Neural progenitor cell (in vitro differentiated cells): Measurements from ENCODE around the gene FGD2. TPM values are rescaled to one million over a fixed set of nuclear protein-coding genes. Genes with fewer than 3 reads are reported as not detected.
A peak's percentile ranks its signal among the peaks of the same experiment; 100 is the strongest.

Experiments used
- DNase-seq: peaks from one replicate; pipeline ENCODE4 v3.0.0-alpha.2; 2016; ENCODE audit warnings: low spot score
- H2AFZ ChIP-seq: fragments of 200-600 bp; sonication (generic); replicated peaks from 2 replicates; pipeline ENCODE4 v1.6.1; 2016; ENCODE audit warnings: antibody characterized with exemption
- H3F3A ChIP-seq: fragments of 200-600 bp; sonication (generic); 2 replicates; pipeline ENCODE4 v1.6.1; 2016; ENCODE audit warnings: antibody characterized with exemption, low read depth
- H3K27ac ChIP-seq: fragments of 200-600 bp; sonication (generic); 2 replicates; pipeline ENCODE4 v1.5.1; 2016; ENCODE audit warnings: mild to moderate bottlenecking
- H3K27me3 ChIP-seq: fragments of 200-600 bp; sonication (generic); 2 replicates; pipeline ENCODE4 v1.6.1; 2016; ENCODE audit warnings: mild to moderate bottlenecking, moderate library complexity
- H3K36me3 ChIP-seq: fragments of 200-600 bp; sonication (generic); 2 replicates; pipeline ENCODE4 v1.5.1; 2016
- H3K4me1 ChIP-seq: fragments of 200-600 bp; sonication (generic); 2 replicates; pipeline ENCODE4 v1.6.1; 2016; ENCODE audit warnings: mixed run types
- H3K4me2 ChIP-seq: fragments of 200-600 bp; sonication (generic); 2 replicates; pipeline ENCODE4 v1.6.1; 2016
- H3K4me3 ChIP-seq: fragments of 200-600 bp; sonication (generic); 2 replicates; pipeline ENCODE4 v1.5.1; 2016
- H3K79me2 ChIP-seq: fragments of 200-600 bp; sonication (generic); 2 replicates; pipeline ENCODE4 v1.6.1; 2016; ENCODE audit warnings: low read depth
- H3K9ac ChIP-seq: fragments of 200-600 bp; sonication (generic); 2 replicates; pipeline ENCODE4 v1.6.1; 2016
- H3K9me3 ChIP-seq: fragments of 200-600 bp; sonication (generic); 2 replicates; pipeline ENCODE4 v1.5.1; 2016; ENCODE audit warnings: low read depth
- H4K20me1 ChIP-seq: fragments of 200-600 bp; sonication (generic); 2 replicates; pipeline ENCODE4 v1.6.1; 2016; ENCODE audit warnings: low read depth
- H3K27ac Mint-ChIP-seq: 3 replicates; pipeline ENCODE4 v1.8.0; 2021; ENCODE audit warnings: mixed read lengths
- H3K27me3 Mint-ChIP-seq: 2 replicates; pipeline ENCODE4 v1.8.0; 2022; ENCODE audit warnings: low read depth, mild to moderate bottlenecking, inconsistent platforms, moderate library complexity, mixed read lengths; ENCODE audit not compliant: insufficient read depth
- H3K36me3 Mint-ChIP-seq: 3 replicates; pipeline ENCODE4 v1.8.0; 2021; ENCODE audit warnings: mixed read lengths
- H3K4me1 Mint-ChIP-seq: 3 replicates; pipeline ENCODE4 v1.8.0; 2021; ENCODE audit warnings: mixed read lengths
- H3K4me3 Mint-ChIP-seq: 3 replicates; pipeline ENCODE4 v1.8.0; 2021; ENCODE audit warnings: mild to moderate bottlenecking, moderate library complexity, mixed read lengths
- H3K9me3 Mint-ChIP-seq: 3 replicates; pipeline ENCODE4 v1.8.0; 2020; ENCODE audit warnings: mixed read lengths
- CTCF ChIP-seq: fragments of 200-600 bp; sonication (generic); IDR thresholded peaks from 2 replicates; pipeline ENCODE4 v1.5.1; 2017; ENCODE audit warnings: antibody characterized with exemption, mild to moderate bottlenecking
- EZH2 ChIP-seq: fragments of 200-600 bp; sonication (generic); IDR thresholded peaks from 2 replicates; pipeline ENCODE4 v1.6.1; 2017; ENCODE audit warnings: antibody characterized with exemption, mild to moderate bottlenecking, moderate library complexity
- EZH2phosphoT487 ChIP-seq: fragments of 200-600 bp; sonication (generic); IDR thresholded peaks from 2 replicates; pipeline ENCODE4 v1.6.1; 2017; ENCODE audit warnings: antibody characterized with exemption
- total RNA-seq: library from RNA; depleted of rRNA; stranded (reverse); fragments of >200 nt; gene quantifications from 2 replicates; pipeline ENCODE4 v1.2.3, GENCODE V29; 2015; ENCODE audit warnings: low replicate concordance

FGD2 gene
- total RNA-seq, 1 donor from 2014 or later = 0.06 TPM

GRCh38 chr6:36961441-36962435, 43.7 kb upstream of the FGD2 start:
- Histone ChIP-seq H3K27me3 (no peaks in the 10 kb centered on the region), H3K4me1 (peaks cover 4% of the 10 kb centered on the region), H3K36me3 (no peaks in the 10 kb centered on the region), H2AFZ (no peak overlapping the region), H3K79me2 (no peaks in the 10 kb centered on the region), H4K20me1 (no peaks in the 10 kb centered on the region), H3K9ac (no peak overlapping the region), H3K4me2 (no peak overlapping the region), H3F3A (peaks cover 11% of the 10 kb centered on the region), H3K27ac (no peak overlapping the region), H3K4me3 (no peak overlapping the region), H3K9me3 (no peaks in the 10 kb centered on the region)
- no peak overlapping the region for H3K4me3 Mint-ChIP-seq
- no peaks in the 10 kb centered on the region for H3K9me3 Mint-ChIP-seq
- H3K27ac Mint-ChIP-seq = no peak overlapping the region
- TF ChIP-seq EZH2 (no peak), CTCF (no peak), EZH2phosphoT487 (no peak)
- peaks cover 2% of the 10 kb centered on the region for H3K36me3 Mint-ChIP-seq
- H3K4me1 Mint-ChIP-seq = peaks cover 19% of the 10 kb centered on the region
- H3K27me3 Mint-ChIP-seq = peaks cover 6% of the 10 kb centered on the region
- DNase-seq = no peak

- Histone ChIP-seq H3K79me2 (no peaks in the 10 kb centered on the region), H3K4me3 (no peak overlapping the region), H4K20me1 (no peaks in the 10 kb centered on the region), H3K9me3 (no peaks in the 10 kb centered on the region), H3K4me1 (peaks cover 4% of the 10 kb centered on the region), H3K36me3 (no peaks in the 10 kb centered on the region), H3K27ac (no peak overlapping the region), H2AFZ (peak overlapping the region; percentile 84), H3K27me3 (no peaks in the 10 kb centered on the region), H3K9ac (no peak overlapping the region), H3K4me2 (peak overlapping the region; percentile 43), H3F3A (peaks cover 14% of the 10 kb centered on the region)
- TF ChIP-seq EZH2phosphoT487 = no peak
- no peak for TF ChIP-seq CTCF
- TF ChIP-seq EZH2 = no peak
- peak; percentile 89 for DNase-seq
- Mint-ChIP-seq H3K4me3 (peak overlapping the region; percentile 44), H3K9me3 (no peaks in the 10 kb centered on the region), H3K27me3 (peaks cover 6% of the 10 kb centered on the region), H3K36me3 (peaks cover 2% of the 10 kb centered on the region), H3K27ac (peak overlapping the region; percentile 74), H3K4me1 (peaks cover 19% of the 10 kb centered on the region)
Observed at GRCh38 chr6:36962874-36963273, 42.6 kb upstream of the FGD2 start.

GRCh38 chr6:36963451-36964290, 41.8 kb upstream of the FGD2 start:
- H3K4me3 ChIP-seq = no peak overlapping the region
- H3F3A ChIP-seq = peaks cover 14% of the 10 kb centered on the region
- no peak for DNase-seq
- H4K20me1 ChIP-seq = no peaks in the 10 kb centered on the region
- H3K27ac Mint-ChIP-seq = peak overlapping the region; percentile 50
- peaks cover 5% of the 10 kb centered on the region for H3K27me3 Mint-ChIP-seq
- H3K4me3 Mint-ChIP-seq = no peak overlapping the region
- peaks cover 4% of the 10 kb centered on the region for H3K36me3 Mint-ChIP-seq
- no peaks in the 10 kb centered on the region for H3K36me3 ChIP-seq
- H3K4me1 ChIP-seq = peaks cover 4% of the 10 kb centered on the region
- no peak overlapping the region for H3K27ac ChIP-seq
- no peaks in the 10 kb centered on the region for H3K27me3 ChIP-seq
- H2AFZ ChIP-seq = peak overlapping the region; percentile 84
- H3K9ac ChIP-seq = no peak overlapping the region
- H3K4me1 Mint-ChIP-seq = peaks cover 19% of the 10 kb centered on the region
- no peaks in the 10 kb centered on the region for H3K9me3 ChIP-seq
- no peaks in the 10 kb centered on the region for H3K79me2 ChIP-seq
- TF ChIP-seq EZH2 (no peak), EZH2phosphoT487 (no peak), CTCF (no peak)
- no peaks in the 10 kb centered on the region for H3K9me3 Mint-ChIP-seq
- peak overlapping the region; percentile 43 for H3K4me2 ChIP-seq
